RPMI7951 (cell line): ENCODE results near the gene FHIT. TPM values are rescaled to one million over a fixed set of nuclear protein-coding genes. Genes with fewer than 3 reads are reported as not detected.
A peak's percentile ranks its signal among the peaks of the same experiment; 100 is the strongest.

Source experiments
- DNase-seq: peaks from one replicate; pipeline ENCODE4 v3.0.0-alpha.2; 2012; ENCODE audit warnings: low read depth
- total RNA-seq: library from RNA; depleted of rRNA; stranded (reverse); fragments of >200 nt; shearing (Covaris generic); gene quantifications from 2 replicates; pipeline ENCODE4 v1.2.3, GENCODE V29; 2014

FHIT gene
- total RNA-seq, 1 experiment from 2014 or later = 2.4 TPM

DNA sequence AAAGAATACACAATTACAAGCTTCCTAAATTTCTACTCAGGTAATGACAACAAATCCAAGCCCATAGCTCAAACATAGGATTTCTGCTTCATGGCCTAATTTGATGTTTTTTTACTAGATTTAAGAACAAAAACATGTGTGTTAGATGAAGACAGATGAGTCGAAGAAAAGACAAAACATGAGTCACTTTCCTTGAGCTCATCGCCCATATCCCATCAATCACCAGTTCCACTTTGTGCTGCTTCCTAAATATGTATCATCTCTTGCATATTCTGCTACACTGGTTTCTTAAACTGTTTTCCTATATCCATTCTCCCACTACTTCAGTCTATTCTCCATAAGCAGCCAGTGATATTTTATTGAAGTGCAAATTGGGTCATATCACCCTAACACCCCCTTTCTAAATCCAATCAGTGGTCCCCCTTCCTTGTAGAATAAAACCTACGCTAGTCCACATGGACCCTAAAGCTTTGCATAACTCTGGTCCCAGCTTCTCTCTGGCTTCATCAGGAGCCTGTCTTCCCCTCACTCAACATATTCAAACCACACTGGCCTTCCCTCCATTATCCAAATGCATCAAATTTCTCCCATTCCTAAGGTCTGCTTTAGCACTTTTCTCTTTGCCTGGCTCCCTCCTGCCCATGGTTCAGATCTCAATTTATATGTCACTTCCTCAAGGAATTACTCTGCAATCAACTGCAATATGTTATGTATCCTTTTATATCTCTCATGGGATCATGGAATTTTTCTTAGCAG is 1033.9 kb downstream of the FHIT start:
- peak; percentile 22 for DNase-seq

- DNase-seq = no peak
These were observed 1034.7 kb downstream of the FHIT start for GRCh38 chr3:60216462-60217075.

DNA sequence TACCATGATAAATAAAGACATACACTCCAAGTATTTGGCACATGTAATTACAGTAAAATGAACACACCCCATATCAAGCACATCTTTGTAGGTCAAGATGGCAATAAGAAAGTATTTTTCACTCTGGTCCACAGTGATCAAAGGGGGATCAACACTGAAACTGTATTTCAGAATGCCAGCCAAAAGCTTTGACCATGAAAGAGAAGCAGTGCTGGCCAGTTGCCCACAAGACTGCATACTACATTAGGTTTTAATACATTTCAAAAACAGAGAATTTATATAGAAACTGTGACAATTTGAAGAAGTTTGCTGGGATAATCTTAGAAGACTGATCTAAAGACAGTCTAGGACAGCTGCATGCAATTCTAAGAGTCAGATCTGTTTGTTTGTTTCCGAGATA is 1035.3 kb downstream of the FHIT start:
- DNase-seq = no peak

DNA sequence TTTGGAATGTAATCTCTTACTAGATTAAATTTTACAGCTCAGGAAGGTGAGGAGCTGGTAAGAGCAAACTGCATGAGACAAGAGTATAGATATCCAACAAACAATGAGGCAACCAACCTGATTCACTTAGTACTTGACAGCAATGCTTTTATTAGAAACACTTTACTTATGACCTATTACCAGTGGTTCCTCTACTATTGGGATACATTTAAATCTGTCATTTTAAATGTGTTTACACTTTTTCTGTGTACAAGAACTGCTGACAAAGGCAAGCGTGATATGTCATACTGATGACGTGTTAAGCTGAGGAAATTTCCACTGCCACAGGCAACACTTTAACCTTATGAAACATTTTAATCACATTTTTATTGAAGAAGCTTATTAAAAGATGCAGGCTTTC is 1043.3 kb downstream of the FHIT start:
- DNase-seq = no peak

- DNase-seq = no peak
These were observed 1045.0 kb downstream of the FHIT start for GRCh38 chr3:60206206-60206605.

DNA sequence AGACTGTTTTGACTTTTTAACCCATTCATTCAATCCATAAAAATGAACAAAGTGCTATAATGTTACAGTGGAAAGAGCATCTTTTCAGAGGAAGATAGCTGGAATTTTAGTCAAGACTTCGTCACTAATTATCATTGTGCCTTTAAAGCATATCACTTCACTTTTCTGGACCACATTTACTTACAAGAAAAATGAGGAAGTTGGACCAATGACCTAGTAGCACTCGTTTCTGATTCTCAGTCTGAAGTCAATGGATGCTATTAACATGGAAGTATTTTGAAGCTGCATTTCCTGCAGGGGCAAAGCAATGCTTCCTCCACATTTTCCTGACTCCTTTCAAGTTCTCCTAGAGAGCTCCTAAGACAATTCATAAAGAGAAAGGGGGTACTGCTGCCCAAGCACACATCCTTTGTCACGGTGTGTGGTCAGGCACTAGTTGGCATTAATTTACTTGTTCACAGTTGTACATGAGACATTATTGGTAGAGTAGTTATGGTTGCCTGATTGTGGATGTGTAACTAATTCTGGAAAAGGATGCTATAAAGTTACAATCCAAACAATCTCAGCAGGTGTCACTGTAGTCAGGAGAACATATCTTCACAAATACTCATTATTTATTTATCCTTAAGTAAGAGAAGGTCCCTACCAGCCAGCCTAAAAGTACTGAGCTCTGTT is 1049.1 kb downstream of the FHIT start:
- no peak for DNase-seq

DNA sequence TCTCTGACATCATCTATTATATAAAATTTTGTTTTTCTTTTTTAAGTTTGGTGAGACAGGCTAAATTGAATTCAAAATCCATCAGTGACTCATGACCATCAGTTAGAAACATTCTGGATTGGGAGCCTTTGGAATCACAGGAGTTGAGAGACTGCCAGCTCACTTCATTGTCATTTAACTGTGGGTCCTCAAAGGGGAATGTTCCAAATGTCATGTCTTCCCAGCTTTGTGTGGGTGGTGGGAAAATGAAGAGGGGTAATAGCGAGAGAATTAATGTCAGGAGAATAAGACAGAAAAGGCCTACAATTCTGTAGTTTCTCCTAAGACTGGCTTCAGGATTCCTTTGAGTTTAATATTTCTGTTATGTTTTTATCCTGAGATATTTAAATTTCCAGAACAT is 1051.9 kb downstream of the FHIT start:
- no peak for DNase-seq

DNA sequence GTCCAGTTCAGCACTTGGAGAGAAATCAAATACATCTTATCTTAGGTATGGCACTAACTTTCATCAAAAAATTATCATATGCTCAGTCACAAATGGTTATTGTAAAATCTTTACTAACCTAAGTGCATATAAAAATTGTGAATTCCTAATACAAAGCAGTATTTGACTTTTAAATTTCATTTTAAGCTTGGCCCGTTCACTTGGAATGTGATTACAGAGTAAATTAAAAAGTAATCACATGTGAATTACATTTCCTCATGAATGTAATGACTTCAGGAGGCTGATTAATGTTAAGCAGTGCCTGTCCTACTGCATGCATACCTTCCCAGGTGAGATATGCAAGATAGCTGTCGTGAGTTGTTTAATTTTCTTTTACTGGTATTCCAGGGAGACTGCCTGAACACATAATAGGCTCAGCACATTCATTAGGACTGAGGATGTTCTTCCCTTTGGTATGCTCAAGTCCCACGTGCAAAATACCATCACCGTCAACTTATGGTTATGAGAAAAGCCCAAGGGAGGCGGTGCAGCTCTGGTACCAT is 1053.0 kb downstream of the FHIT start:
- DNase-seq = no peak

- no peak for DNase-seq
These were observed 1058.7 kb downstream of the FHIT start for GRCh38 chr3:60192297-60193114.

DNA sequence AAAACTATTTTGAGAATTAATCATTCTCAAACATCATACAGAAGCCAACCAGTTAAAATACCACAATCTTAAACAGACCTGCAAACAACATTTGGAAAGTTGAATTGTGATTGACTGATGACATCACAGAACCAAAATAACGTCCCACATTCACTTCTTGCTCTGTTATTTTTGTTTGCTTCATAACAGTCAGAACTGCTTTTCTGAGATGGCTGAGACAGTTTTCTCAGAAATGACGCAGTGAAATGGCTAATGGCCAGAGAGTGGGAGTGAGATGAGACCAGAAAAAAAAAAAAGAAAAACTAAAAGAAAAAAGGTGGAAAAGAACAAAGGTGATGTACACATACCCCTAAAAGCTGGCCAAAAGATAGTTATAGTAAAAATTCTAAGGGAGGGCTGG is 1061.2 kb downstream of the FHIT start:
- DNase-seq = no peak

- no peak for DNase-seq
These were observed 1061.9 kb downstream of the FHIT start for GRCh38 chr3:60189304-60189703.

- DNase-seq = peak; percentile 43
These were observed 1062.4 kb downstream of the FHIT start for GRCh38 chr3:60188803-60189202.

DNA sequence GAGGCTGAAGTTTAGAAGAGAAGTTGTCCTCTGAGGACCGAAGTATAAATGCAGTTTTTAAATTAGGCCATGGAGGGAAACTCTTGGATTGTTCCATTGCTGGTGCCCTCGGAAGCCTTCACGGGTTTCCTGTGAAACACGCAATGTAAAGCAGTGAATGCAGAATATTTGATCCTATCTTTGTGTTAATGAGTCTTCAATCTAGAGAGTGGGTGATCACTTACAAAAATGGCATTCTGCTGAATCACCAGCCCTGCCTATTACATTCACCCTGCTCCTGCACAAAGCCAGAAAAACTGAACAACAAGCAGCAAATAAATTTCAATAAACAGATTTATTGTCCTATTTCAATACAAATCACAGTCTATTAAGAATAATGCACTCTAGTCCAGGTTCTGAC is 1063.9 kb downstream of the FHIT start:
- no peak for DNase-seq

DNA sequence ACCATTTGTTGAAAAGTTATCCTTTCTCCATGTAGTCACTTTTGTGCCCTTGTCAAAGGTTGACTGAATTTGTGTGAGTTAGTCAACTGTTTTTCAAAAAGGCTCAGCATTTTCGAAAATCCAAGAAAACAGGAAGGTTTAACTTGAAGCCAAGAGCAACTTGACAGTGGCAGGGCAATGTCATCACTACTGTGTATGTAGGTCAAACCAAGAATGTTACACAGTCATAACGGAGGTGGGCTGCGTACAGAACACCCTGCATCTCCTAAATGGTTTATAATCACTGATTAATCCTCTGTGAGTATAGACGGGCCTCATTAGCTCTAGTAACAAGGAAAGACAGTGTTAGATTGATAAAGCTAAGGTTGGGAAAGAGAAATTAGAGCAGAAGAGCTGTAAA is 1064.9 kb downstream of the FHIT start:
- DNase-seq = no peak

DNA sequence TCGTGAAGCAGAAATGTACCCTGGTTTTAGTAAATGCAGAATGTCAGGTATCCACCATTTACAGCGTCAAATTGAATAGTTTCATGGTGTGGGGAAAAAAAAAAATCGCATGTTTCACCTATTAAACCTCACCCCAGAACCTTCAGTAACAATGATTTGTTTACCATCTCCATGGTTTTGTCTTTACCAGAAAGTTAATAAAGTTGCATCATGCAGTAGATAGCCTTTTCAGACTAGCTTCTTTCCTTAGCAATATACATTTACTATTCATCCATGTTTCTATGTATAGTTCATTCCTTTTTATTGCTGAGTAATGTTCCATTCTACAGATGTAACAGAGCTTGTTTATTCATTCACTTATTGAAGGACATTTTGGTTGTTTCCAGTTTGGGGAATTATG is 1066.1 kb downstream of the FHIT start:
- DNase-seq = no peak

DNA sequence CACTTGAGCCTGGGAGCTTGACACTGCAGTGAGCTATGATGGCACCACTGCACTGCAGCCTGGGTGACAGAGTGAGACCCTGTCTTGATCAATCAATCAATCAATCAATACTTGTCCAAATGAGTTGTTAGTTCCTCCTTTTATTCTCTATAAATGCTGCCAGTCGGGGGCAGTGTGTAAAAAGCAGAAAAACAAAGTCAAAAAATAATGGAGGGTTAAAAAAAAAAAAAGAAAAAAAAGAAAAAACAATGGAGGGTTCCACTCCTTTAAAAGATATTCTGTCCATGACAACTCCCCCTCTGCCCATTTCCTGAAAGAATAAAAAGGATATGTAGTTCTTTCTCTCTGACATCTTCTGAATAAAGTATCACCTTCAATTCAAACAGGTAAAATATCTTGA is 1068.6 kb downstream of the FHIT start:
- DNase-seq = no peak

DNA sequence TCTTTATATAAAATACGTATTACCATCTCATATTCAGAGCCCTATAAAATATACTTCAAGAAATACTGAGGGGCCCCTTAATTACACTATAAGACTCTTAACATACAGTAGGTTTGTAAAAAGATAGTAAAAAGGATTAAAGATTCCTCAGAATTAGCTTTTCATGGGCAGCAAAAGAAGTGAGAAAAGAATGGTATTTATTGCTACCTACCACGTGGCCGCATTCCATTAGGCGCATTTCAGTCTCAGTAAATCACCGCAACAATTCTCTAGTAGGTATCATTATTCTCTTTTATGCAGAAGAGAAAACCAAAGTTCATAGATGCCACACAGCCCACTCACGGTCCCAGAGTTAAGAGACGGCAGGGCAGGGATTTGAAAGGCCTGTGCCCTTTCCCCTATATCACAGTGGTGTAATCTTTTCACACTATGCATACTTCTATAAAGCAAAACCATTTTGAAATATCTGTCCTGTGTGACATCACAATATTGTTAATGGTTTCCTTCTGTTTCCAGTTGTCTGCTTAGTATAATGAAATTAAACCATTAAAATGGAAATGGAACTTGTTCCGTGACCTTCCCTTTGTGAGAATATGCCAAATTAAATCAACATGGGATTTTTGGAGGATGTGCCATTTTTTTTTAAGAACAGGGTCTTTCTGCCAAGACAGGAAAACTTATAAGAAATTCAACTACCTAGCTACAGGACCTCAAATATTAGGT is 1072.2 kb downstream of the FHIT start:
- DNase-seq = no peak

DNA sequence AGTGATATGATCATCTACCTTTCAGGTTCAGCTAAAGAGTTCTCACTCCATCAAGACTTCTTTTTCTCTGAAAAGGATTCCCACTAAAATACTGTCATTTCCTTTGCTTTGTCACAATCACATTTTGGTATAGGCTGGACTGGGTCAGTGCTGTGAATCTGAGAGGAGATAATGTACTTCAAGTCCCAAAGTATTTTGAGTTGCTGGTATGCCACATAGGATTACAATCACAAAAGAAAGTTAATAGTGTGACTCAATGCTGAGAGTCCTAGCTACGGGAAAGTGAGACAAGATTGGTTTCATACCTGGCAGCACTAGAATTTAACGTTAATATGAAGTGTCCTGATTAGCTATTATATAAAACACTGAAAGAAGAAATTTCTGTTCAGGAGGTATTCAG is 1073.5 kb downstream of the FHIT start:
- no peak for DNase-seq

DNA sequence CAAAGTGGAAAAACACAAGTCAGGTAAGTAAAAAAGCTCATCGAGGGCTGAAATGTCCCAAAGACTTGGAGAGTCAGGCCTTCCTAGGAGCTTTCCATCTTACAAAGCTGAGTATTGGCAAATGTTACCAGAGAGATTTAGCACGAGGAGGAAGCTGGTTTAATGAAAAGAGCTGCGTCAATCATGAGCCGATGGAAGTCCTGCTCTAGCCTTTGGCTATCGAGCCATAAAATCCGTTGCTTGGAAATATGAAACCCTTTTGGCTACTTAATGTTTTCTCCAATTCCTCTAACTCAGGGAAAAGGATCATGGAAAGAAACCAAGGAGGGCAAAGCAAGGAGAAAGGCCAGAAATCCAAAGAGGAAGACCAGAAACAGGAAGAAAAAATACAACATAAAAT is 1074.6 kb downstream of the FHIT start:
- DNase-seq = no peak

DNA sequence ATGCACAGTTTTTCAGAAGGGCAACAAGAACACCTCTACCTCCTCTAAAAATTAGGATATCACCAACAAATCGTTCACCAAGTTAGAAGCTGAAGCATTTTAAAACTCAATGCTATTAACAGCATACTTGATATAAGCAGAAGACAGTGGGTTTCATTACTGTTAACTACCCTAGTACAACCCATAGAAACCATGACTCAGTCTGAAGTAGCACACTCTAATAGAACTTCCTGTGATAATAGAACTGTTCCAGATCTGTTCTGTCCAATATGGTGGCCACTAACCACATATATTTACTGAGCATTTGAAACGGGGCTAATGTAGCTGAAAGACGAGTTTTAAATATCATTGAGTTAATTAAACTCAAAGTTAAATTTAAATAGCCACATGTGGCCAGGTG is 1075.6 kb downstream of the FHIT start:
- no peak for DNase-seq

GRCh38 chr3:60169755-60170154 is 1081.5 kb downstream of the FHIT start:
- DNase-seq = no peak
